Measurements from ENCODE around the gene KEL. TPM values are rescaled to one million over a fixed set of nuclear protein-coding genes. Genes with fewer than 3 reads are reported as not detected.

The KEL gene
- total and polyA plus RNA-seq, 3 experiments from 2014 or later = 0.20 TPM; not detected in 2

DNA sequence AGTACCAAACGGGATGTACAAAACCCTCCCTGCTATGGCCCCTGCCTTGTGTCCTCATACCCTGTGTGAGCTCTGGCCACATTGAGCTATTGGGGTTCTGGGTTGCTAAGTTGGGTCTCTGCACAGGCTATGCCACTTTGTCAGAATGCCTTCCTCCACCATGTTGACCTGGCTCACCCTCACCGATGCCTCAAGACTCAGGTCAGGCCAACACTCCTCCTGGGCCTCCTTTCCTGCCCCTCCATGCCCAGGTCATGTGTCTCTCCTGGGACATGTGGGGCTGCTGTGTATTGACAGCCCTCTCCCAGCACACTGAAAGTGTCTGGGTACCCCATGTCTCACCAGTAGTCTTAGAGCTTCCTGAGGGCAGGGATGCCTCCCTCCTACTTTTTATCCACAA is 43.3 kb downstream of the KEL start:
- no peaks in the 10 kb centered on the region for H3K36me3 Mint-ChIP-seq
- H3K4me1 ChIP-seq (ENCODE audit: insufficient read depth, low read length) = no peaks in the 10 kb centered on the region
- DNase-seq = no peak
- no peaks in the 10 kb centered on the region for H3K27me3 ChIP-seq (ENCODE audit: insufficient read depth, low read length, poor library complexity, severe bottlenecking)
- H3K36me3 ChIP-seq (ENCODE audit: insufficient read depth, low read length) = no peaks in the 10 kb centered on the region
- ChIA-PET CTCF (no interaction called here), POLR2A (no interaction called here)
- H3K27ac ChIP-seq (ENCODE audit: low read depth, low read length) = no peak overlapping the region
- H3K27me3 Mint-ChIP-seq = peaks cover 4 to 27% of the 10 kb centered on the region in 2 donors
- no peak overlapping the region for H3K4me3 Mint-ChIP-seq
- no peaks in the 10 kb centered on the region for H3K9me3 ChIP-seq (ENCODE audit: low read length)
- H3K4me3 ChIP-seq (ENCODE audit: low read length) = no peak overlapping the region
- H3K27ac Mint-ChIP-seq = no peak overlapping the region
- H3K9me3 Mint-ChIP-seq = no peaks in the 10 kb centered on the region
- no peaks in the 10 kb centered on the region for H3K4me1 Mint-ChIP-seq

DNA sequence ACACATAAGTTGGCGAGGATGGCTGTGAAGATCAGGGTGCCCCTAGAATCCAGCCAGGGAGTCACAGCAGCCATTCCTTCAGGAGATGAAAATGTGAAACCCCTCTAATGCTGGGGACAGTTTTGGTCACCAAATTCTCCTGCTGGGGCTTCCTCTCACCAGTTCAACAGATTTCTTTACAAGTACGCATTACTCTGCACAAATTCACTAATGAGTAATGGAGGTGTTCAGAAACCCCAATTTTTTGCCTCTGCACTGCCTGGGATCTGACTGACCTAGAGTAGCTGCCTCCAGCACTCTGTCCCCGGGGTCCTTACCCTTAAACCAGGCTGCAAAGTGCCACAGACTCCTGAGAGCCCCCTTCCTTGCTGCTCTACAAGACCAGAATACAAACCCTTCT is 44.7 kb downstream of the KEL start:
- Histone ChIP-seq H3K4me3 (ENCODE audit: low read length) (no peak overlapping the region), H3K4me1 (ENCODE audit: insufficient read depth, low read length) (no peaks in the 10 kb centered on the region), H3K27me3 (ENCODE audit: insufficient read depth, low read length, poor library complexity, severe bottlenecking) (no peaks in the 10 kb centered on the region), H3K27ac (ENCODE audit: low read depth, low read length) (no peak overlapping the region), H3K36me3 (ENCODE audit: insufficient read depth, low read length) (no peaks in the 10 kb centered on the region), H3K9me3 (ENCODE audit: low read length) (no peaks in the 10 kb centered on the region)
- ChIA-PET POLR2A (no interaction called here), CTCF (no interaction called here)
- Mint-ChIP-seq H3K27me3 (peaks cover 6 to 30% of the 10 kb centered on the region in 2 donors), H3K4me3 (no peak overlapping the region), H3K9me3 (no peaks in the 10 kb centered on the region), H3K27ac (no peak overlapping the region), H3K4me1 (no peaks in the 10 kb centered on the region), H3K36me3 (no peaks in the 10 kb centered on the region)
- DNase-seq = no peak

DNA sequence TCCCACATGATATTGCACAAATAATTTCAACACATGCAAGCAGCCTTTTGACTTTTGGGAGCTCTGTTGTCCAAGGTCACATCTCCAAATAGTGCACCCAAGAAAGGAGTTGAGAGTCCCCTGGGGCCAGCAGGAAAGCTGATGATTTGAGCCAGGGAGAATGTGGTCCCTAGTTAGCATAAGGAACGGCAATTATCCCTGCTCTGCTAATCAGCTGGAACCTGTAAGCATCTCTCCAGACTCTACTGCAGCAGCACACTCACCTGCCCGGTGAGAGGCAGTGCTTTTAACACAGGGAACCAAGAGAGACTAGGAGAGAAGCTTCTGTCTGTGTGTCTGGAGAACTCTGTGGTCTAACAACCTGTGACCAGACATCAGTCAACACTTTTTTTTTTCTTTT is 45.7 kb downstream of the KEL start:
- H3K36me3 ChIP-seq (ENCODE audit: insufficient read depth, low read length) = no peaks in the 10 kb centered on the region
- H3K36me3 Mint-ChIP-seq = no peaks in the 10 kb centered on the region
- H3K4me3 ChIP-seq (ENCODE audit: low read length) = no peak overlapping the region
- CTCF ChIA-PET = interaction anchor here (0.7 kb wide), 1 partner anchor 109 kb away, joined by 3 read pairs; no protein-coding TSS in a partner anchor
- peaks cover 10 to 39% of the 10 kb centered on the region in 2 donors for H3K27me3 Mint-ChIP-seq
- POLR2A ChIA-PET = no interaction called here
- H3K9me3 ChIP-seq (ENCODE audit: low read length) = no peaks in the 10 kb centered on the region
- H3K27me3 ChIP-seq (ENCODE audit: insufficient read depth, low read length, poor library complexity, severe bottlenecking) = no peaks in the 10 kb centered on the region
- no peak overlapping the region for H3K27ac ChIP-seq (ENCODE audit: low read depth, low read length)
- DNase-seq = no peak
- H3K27ac Mint-ChIP-seq = no peak overlapping the region
- H3K4me1 Mint-ChIP-seq = no peaks in the 10 kb centered on the region
- H3K4me3 Mint-ChIP-seq = no peak overlapping the region
- no peaks in the 10 kb centered on the region for H3K4me1 ChIP-seq (ENCODE audit: insufficient read depth, low read length)
- H3K9me3 Mint-ChIP-seq = no peaks in the 10 kb centered on the region

DNA sequence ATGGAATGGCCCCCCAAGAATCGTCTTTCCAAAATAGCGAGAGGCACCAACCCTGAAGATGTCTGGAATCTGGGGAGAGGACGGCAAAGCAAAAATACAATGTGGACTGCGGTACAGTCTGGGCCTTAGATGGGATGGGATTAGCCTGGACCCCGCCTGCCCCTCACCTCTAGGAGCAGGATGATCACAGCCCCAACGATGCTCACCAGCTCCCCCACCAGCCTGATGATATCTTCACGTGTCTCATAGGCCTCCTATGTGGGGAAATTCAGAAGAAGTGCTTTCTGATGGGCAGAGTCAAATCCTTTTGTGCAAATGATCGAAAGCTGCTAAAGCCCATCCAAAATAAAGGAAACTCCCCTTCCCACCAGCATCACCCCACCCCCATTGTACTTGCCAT is 46.8 kb downstream of the KEL start:
- H3K4me3 ChIP-seq (ENCODE audit: low read length) = no peak overlapping the region
- POLR2A ChIA-PET = no interaction called here
- Mint-ChIP-seq H3K27ac (no peak overlapping the region), H3K4me3 (no peak overlapping the region), H3K27me3 (peaks cover 14 to 43% of the 10 kb centered on the region in 2 donors), H3K4me1 (no peaks in the 10 kb centered on the region), H3K36me3 (no peaks in the 10 kb centered on the region), H3K9me3 (no peaks in the 10 kb centered on the region)
- H3K36me3 ChIP-seq (ENCODE audit: insufficient read depth, low read length) = no peaks in the 10 kb centered on the region
- no peak for DNase-seq
- H3K27ac ChIP-seq (ENCODE audit: low read depth, low read length) = no peak overlapping the region
- no peaks in the 10 kb centered on the region for H3K9me3 ChIP-seq (ENCODE audit: low read length)
- no peaks in the 10 kb centered on the region for H3K4me1 ChIP-seq (ENCODE audit: insufficient read depth, low read length)
- CTCF ChIA-PET = no interaction called here
- no peaks in the 10 kb centered on the region for H3K27me3 ChIP-seq (ENCODE audit: insufficient read depth, low read length, poor library complexity, severe bottlenecking)

DNA sequence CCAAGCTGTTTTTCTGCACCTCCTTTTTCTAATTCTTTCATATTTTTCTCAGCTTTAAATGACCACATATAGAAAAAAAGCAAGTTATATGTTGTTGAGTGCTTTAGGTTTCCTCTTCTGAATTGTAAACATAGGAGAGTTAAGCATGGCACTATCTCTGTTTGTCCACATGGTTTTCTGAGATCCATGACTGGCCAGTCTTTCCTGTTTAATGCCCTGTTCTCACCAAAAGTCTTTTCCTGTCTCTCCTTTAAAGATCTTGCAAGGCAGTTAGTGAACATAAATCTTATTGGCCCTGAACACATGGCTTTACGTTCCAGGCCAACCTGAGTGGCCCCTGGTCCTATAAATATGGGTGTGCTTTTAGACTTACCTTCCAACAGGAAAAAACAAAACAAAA is 48.0 kb downstream of the KEL start:
- Histone ChIP-seq H3K4me1 (ENCODE audit: insufficient read depth, low read length) (no peaks in the 10 kb centered on the region), H3K9me3 (ENCODE audit: low read length) (no peaks in the 10 kb centered on the region), H3K27ac (ENCODE audit: low read depth, low read length) (no peak overlapping the region), H3K27me3 (ENCODE audit: insufficient read depth, low read length, poor library complexity, severe bottlenecking) (no peaks in the 10 kb centered on the region), H3K36me3 (ENCODE audit: insufficient read depth, low read length) (no peaks in the 10 kb centered on the region), H3K4me3 (ENCODE audit: low read length) (no peak overlapping the region)
- Mint-ChIP-seq H3K9me3 (no peaks in the 10 kb centered on the region), H3K4me3 (no peak overlapping the region), H3K4me1 (no peaks in the 10 kb centered on the region), H3K27ac (no peak overlapping the region), H3K27me3 (peaks cover 14 to 50% of the 10 kb centered on the region in 2 donors), H3K36me3 (no peaks in the 10 kb centered on the region)
- POLR2A ChIA-PET = no interaction called here
- CTCF ChIA-PET = no interaction called here
- no peak for DNase-seq

DNA sequence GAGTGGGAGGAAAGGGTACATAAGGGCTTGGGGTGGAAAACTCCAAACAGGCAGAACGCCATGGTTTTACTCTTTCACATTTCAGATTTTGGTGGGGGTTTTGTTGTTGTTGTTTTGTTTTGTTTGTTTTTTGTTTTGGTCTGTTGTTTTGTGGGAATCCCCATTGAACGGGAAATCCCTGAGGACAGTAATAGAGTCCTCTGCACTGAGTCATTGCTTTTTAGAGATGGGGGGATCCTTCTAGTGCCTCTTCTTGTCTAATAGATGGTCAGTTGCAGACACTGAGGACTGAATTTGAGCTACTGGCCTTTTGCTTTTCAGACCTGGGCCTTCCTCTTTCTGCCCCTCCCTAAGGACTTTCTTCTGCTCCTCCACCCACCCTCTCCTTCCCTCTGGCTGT is 48.6 kb downstream of the KEL start:
- Mint-ChIP-seq H3K9me3 (no peaks in the 10 kb centered on the region), H3K27ac (no peak overlapping the region), H3K36me3 (no peaks in the 10 kb centered on the region), H3K4me1 (no peaks in the 10 kb centered on the region), H3K27me3 (peaks cover 12 to 50% of the 10 kb centered on the region in 2 donors), H3K4me3 (no peak overlapping the region)
- CTCF ChIA-PET = no interaction called here
- POLR2A ChIA-PET = no interaction called here
- no peak overlapping the region for H3K4me3 ChIP-seq (ENCODE audit: low read length)
- H3K36me3 ChIP-seq (ENCODE audit: insufficient read depth, low read length) = no peaks in the 10 kb centered on the region
- H3K27me3 ChIP-seq (ENCODE audit: insufficient read depth, low read length, poor library complexity, severe bottlenecking) = no peaks in the 10 kb centered on the region
- no peaks in the 10 kb centered on the region for H3K9me3 ChIP-seq (ENCODE audit: low read length)
- no peak for DNase-seq
- no peaks in the 10 kb centered on the region for H3K4me1 ChIP-seq (ENCODE audit: insufficient read depth, low read length)
- no peak overlapping the region for H3K27ac ChIP-seq (ENCODE audit: low read depth, low read length)

DNA sequence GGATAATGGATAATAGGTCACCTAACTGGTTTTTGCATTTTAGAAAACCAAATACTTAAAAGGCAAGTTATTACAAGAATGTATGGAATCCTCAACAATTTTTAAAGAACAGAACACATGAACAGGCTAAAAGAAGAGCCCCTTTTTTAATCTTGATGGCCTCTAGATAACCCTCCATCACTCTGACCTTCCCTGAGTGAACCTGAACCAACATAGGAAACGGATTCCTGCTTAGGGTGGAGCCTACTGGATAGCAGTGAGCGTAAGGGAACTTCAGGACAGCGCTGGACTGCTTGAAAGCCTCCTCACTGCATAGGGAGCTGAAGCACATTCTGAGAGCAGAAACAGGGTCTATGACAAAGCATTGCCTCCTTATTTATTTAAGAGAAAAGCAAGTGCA is 49.1 kb downstream of the KEL start:
- Mint-ChIP-seq H3K4me1 (no peaks in the 10 kb centered on the region), H3K9me3 (no peaks in the 10 kb centered on the region), H3K4me3 (no peak overlapping the region), H3K27me3 (peaks cover 12 to 49% of the 10 kb centered on the region in 2 donors), H3K27ac (no peak overlapping the region), H3K36me3 (no peaks in the 10 kb centered on the region)
- Histone ChIP-seq H3K9me3 (ENCODE audit: low read length) (no peaks in the 10 kb centered on the region), H3K36me3 (ENCODE audit: insufficient read depth, low read length) (no peaks in the 10 kb centered on the region), H3K4me3 (ENCODE audit: low read length) (no peak overlapping the region), H3K27me3 (ENCODE audit: insufficient read depth, low read length, poor library complexity, severe bottlenecking) (no peaks in the 10 kb centered on the region), H3K4me1 (ENCODE audit: insufficient read depth, low read length) (no peaks in the 10 kb centered on the region), H3K27ac (ENCODE audit: low read depth, low read length) (no peak overlapping the region)
- ChIA-PET POLR2A (no interaction called here), CTCF (no interaction called here)
- no peak for DNase-seq

DNA sequence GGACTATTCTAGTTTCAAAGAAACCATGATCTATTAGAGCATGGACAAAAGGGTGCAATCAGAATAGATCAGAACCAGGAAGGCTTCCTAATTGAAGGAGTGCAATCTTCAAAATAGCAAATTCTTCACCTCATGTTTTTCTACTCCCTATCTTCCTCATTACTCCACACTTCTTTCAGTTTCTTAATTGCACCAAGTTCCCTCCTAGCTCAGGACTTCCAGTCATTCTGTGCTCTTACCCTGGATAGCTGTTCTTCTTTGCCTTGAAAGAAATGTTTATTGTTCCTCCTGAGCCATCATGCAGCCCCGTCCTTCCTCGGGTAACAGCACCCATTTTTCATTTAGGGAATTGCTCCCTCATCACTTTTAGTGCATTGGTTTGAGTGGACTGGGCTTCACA is 51.7 kb downstream of the KEL start:
- H3K27ac ChIP-seq (ENCODE audit: low read depth, low read length) = no peak overlapping the region
- no peak for DNase-seq
- H3K9me3 ChIP-seq (ENCODE audit: low read length) = no peaks in the 10 kb centered on the region
- no peak overlapping the region for H3K27ac Mint-ChIP-seq
- no peaks in the 10 kb centered on the region for H3K4me1 Mint-ChIP-seq
- H3K4me3 ChIP-seq (ENCODE audit: low read length) = no peak overlapping the region
- H3K4me3 Mint-ChIP-seq = no peak overlapping the region
- no peaks in the 10 kb centered on the region for H3K36me3 ChIP-seq (ENCODE audit: insufficient read depth, low read length)
- H3K36me3 Mint-ChIP-seq = peaks cover 0 to 3% (median 0%) of the 10 kb centered on the region in 3 donors
- CTCF ChIA-PET = no interaction called here
- POLR2A ChIA-PET = no interaction called here
- H3K27me3 ChIP-seq (ENCODE audit: insufficient read depth, low read length, poor library complexity, severe bottlenecking) = no peaks in the 10 kb centered on the region
- peaks cover 16 to 64% of the 10 kb centered on the region in 2 donors for H3K27me3 Mint-ChIP-seq
- no peaks in the 10 kb centered on the region for H3K4me1 ChIP-seq (ENCODE audit: insufficient read depth, low read length)
- H3K9me3 Mint-ChIP-seq = no peaks in the 10 kb centered on the region

DNA sequence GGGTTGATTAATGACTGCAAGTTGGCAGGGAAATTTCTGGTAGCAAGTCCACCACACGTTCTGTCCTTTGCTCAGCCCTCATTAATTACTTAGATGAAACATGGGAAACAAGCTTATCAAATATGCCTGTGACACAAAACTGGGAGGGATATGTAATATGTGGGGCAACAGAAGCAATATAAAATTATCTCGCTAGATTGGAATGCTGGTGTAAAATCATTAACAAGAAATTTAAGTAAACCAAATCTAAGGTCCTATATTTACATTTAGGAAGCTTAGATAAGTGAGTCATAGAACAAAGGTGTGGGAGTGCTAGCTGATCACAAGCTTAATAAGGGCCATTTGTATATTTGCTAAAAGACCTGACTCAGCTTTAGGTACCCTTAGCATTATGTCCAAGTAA is 52.1 kb downstream of the KEL start:
- Mint-ChIP-seq H3K4me3 (no peak overlapping the region), H3K27ac (no peak overlapping the region), H3K4me1 (no peaks in the 10 kb centered on the region), H3K9me3 (no peaks in the 10 kb centered on the region), H3K27me3 (peaks cover 16 to 64% of the 10 kb centered on the region in 2 donors), H3K36me3 (peaks cover 0 to 3% (median 0%) of the 10 kb centered on the region in 3 donors)
- no peaks in the 10 kb centered on the region for H3K27me3 ChIP-seq (ENCODE audit: insufficient read depth, low read length, poor library complexity, severe bottlenecking)
- no peaks in the 10 kb centered on the region for H3K9me3 ChIP-seq (ENCODE audit: low read length)
- ChIA-PET POLR2A (no interaction called here), CTCF (no interaction called here)
- H3K36me3 ChIP-seq (ENCODE audit: insufficient read depth, low read length) = no peaks in the 10 kb centered on the region
- no peak overlapping the region for H3K4me3 ChIP-seq (ENCODE audit: low read length)
- H3K27ac ChIP-seq (ENCODE audit: low read depth, low read length) = no peak overlapping the region
- DNase-seq = no peak
- H3K4me1 ChIP-seq (ENCODE audit: insufficient read depth, low read length) = no peaks in the 10 kb centered on the region
